GM21390 (cell line): ENCODE measurements around the gene DDRGK1.

Experiments
- ATAC-seq: cut with Tn5 transposase; IDR thresholded peaks from one replicate; pipeline ENCODE4 v1.9.1; 2021; ENCODE audit not compliant: unreplicated experiment

DDRGK1 gene

GRCh38 chr20:3235666-3236324 is 31.3 kb upstream of the DDRGK1 start:
- ATAC-seq: no peak

GRCh38 chr20:3233991-3234498 is 29.6 kb upstream of the DDRGK1 start:
- no peak for ATAC-seq

GRCh38 chr20:3233131-3233990 is 28.9 kb upstream of the DDRGK1 start:
- ATAC-seq: no peak

GRCh38 chr20:3231889-3232588 is 27.6 kb upstream of the DDRGK1 start:
- no peak for ATAC-seq

- no peak for ATAC-seq
Measured at GRCh38 chr20:3231116-3231515, 26.6 kb upstream of the DDRGK1 start.

GRCh38 chr20:3229798-3230197 is 25.3 kb upstream of the DDRGK1 start:
- no peak for ATAC-seq

GRCh38 chr20:3229158-3229557 is 24.7 kb upstream of the DDRGK1 start:
- ATAC-seq: no peak

GRCh38 chr20:3228750-3229032 is 24.2 kb upstream of the DDRGK1 start:
- no peak for ATAC-seq

- no peak for ATAC-seq
Measured at GRCh38 chr20:3227936-3228749, 23.7 kb upstream of the DDRGK1 start.

- no peak for ATAC-seq
Measured at GRCh38 chr20:3227506-3227905, 23.0 kb upstream of the DDRGK1 start.

- no peak for ATAC-seq
Measured at GRCh38 chr20:3226864-3227263, 22.4 kb upstream of the DDRGK1 start.

- ATAC-seq: no peak
Measured at GRCh38 chr20:3226093-3226492, 21.6 kb upstream of the DDRGK1 start.

GRCh38 chr20:3224681-3225421 is 20.4 kb upstream of the DDRGK1 start:
- no peak for ATAC-seq

- no peak for ATAC-seq
Measured at GRCh38 chr20:3223994-3224680, 19.7 kb upstream of the DDRGK1 start.

GRCh38 chr20:3223651-3223993 is 19.1 kb upstream of the DDRGK1 start:
- no peak for ATAC-seq

GRCh38 chr20:3222635-3223600 is 18.4 kb upstream of the DDRGK1 start:
- no peak for ATAC-seq

- no peak for ATAC-seq
Measured at GRCh38 chr20:3221398-3222226, 17.1 kb upstream of the DDRGK1 start.
